ENCODE data around the gene BCLAF1. TPM values are rescaled to one million over a fixed set of nuclear protein-coding genes. Genes with fewer than 3 reads are reported as not detected.

Gene BCLAF1
- total and polyA plus RNA-seq, 2 of the 8 experiments (the other 6 are each of a cell fraction or from before 2014, with no cell fraction given) = 30.5 to 230 TPM

- no peaks in the 10 kb centered on the region for H3K27me3 ChIP-seq (replicated peaks in 1 of 4; ENCODE audit: control insufficient read depth in 3 of 4, extremely low read depth in 1 of 4, insufficient read depth in 3 of 4, low read length in 3 of 4)
- peak overlapping the region; percentile 89 for H2AFZ ChIP-seq (ENCODE audit: low read length)
These were observed 28.3 kb upstream of the BCLAF1 start for GRCh38 chr6:136317971-136318370.

More at GRCh38 chr6:136317971-136318370, 28.3 kb upstream of the BCLAF1 start:
- Histone ChIP-seq H3K23me2 (ENCODE audit: low read depth, low read length) (no peaks in the 10 kb centered on the region; the same call in 1 of the 2 replicates), H4K8ac (ENCODE audit: extremely low read depth, insufficient read depth, low read length) (no peak overlapping the region), H3K23ac (ENCODE audit: insufficient read length) (no peak overlapping the region), H4K91ac (replicated peaks; ENCODE audit: insufficient read length, low read length) (no peak overlapping the region), H2BK15ac (ENCODE audit: low read length) (no peak overlapping the region), H3K4me2 (ENCODE audit: insufficient read depth in 1 of 2, low read depth in 2 of 2, low read length in 2 of 2) (no peak overlapping the region), H3K27ac (ENCODE audit: low read depth, low read length) (no peak overlapping the region), H3K79me2 (ENCODE audit: control insufficient read depth in 1 of 2, insufficient read depth in 2 of 2, low read length in 2 of 2) (no peaks in the 10 kb centered on the region), H4K20me1 (replicated peaks in 1 of 2; ENCODE audit: control insufficient read depth in 1 of 2, insufficient read depth in 2 of 2, low read length in 2 of 2) (no peaks in the 10 kb centered on the region), H3K79me1 (ENCODE audit: low read depth, low read length) (no peaks in the 10 kb centered on the region), H3K4me1 (replicated peaks in 1 of 4; ENCODE audit: control insufficient read depth in 3 of 4, insufficient read depth in 4 of 4, low read length in 3 of 4) (no peaks in the 10 kb centered on the region), H3K14ac (ENCODE audit: insufficient read length) (no peak overlapping the region), H2AK5ac (ENCODE audit: low read depth, low read length) (no peak overlapping the region), H3K4me3 (ENCODE audit: extremely low read depth in 1 of 4, insufficient read depth in 2 of 4, low read depth in 3 of 4, low read length in 4 of 4) (no peak overlapping the region), H4K5ac (ENCODE audit: insufficient read length, low read depth, low read length) (no peak overlapping the region), H3K9me3 (ENCODE audit: insufficient read depth in 2 of 2, low read depth in 1 of 2, low read length in 1 of 2) (no peaks in the 10 kb centered on the region), H3K56ac (replicated peaks; ENCODE audit: insufficient read length, low read depth, low read length) (no peak overlapping the region), H2BK20ac (ENCODE audit: low read length) (no peak overlapping the region), H3K9ac (replicated peaks in 1 of 4; ENCODE audit: extremely low read depth in 1 of 4, low read depth in 3 of 4, low read length in 3 of 4) (no peak overlapping the region), H3K18ac (ENCODE audit: extremely low read depth, low read length) (no peak overlapping the region), H2BK120ac (replicated peaks; ENCODE audit: low read depth, low read length) (no peak overlapping the region), H3K36me3 (ENCODE audit: control insufficient read depth in 2 of 4, insufficient read depth in 4 of 4, low read length in 3 of 4) (no peaks in the 10 kb centered on the region), H2BK12ac (ENCODE audit: low read depth, low read length) (no peak overlapping the region), H2BK5ac (ENCODE audit: low read depth, low read length) (no peak overlapping the region), H3K4ac (replicated peaks; ENCODE audit: insufficient read length, low read depth, low read length) (no peak overlapping the region)
- TF ChIP-seq ZNF274 (IDR thresholded peaks at IDR 0.05; ENCODE audit: borderline replicate concordance, extremely low read depth, low read length) (no peak), JUN (IDR thresholded peaks at IDR 0.05; ENCODE audit: low read depth, low read length) (no peak), KDM4A (IDR thresholded peaks at IDR 0.05; ENCODE audit: low read depth, low read length, severe bottlenecking) (no peak), SP2 (IDR thresholded peaks at IDR 0.05; ENCODE audit: low read length) (no peak)
- POLR2A ChIA-PET (ENCODE audit: partially characterized antibody) = interaction anchor here (0.6 to 3.0 kb wide), 4 partner anchors 29 to 1277 kb away, joined by 3 to 32 read pairs (median 4); partner anchors contain the start of genes BCLAF1 and MTFR2
- DNase-seq (ENCODE audit: low read depth in 1 of 2, low spot score in 2 of 2) (no peak), FAIRE-seq (no peak)
- CTCF ChIA-PET (ENCODE audit: partially characterized antibody) = interaction anchor here (0.6 to 3.5 kb wide), 32 partner anchors 9 to 867 kb away, joined by 3 to 30 read pairs (median 4); partner anchors contain the start of genes BCLAF1 and MTFR2
- WGBS, 2 experiments (ENCODE audit: extremely low coverage in 1 of 2, insufficient coverage in 1 of 2, insufficient read length in 1 of 2, insufficient replicate concordance in 2 of 2, low coverage in 1 of 2, low lambda C conversion rate in 2 of 2, missing lambda C conversion rate in 1 of 2) = 84% methylated on average over 6 of the region's 6 CpGs; no CpG with 5 or more reads in 1 of the 2 experiments

Measured in H1 (cell line).